Measurements from ENCODE around the gene MTNR1B.

Gene MTNR1B

DNA sequence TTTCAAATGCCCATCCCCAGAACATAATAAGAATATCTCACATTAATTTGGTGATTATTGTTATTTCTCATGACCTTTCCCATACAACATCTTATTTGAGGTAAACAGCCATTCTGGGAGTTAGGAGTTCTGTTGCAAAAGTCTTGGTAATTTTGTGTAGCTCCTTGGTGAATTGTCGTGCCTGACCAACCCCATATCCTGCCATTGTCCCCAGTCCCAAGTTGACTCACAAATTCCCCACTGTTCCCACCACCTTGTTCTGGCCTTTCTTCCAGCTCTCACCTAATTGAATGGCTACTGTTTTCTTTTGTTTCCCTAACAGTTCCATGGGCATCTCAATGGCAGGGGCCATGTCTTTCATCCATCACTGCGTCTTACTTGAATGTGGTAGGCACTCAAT lies 8.0 kb downstream of the MTNR1B start:
- DNase-seq (ENCODE audit: extremely low read depth in 1 of 2, low read depth in 1 of 2) = no peak

DNA sequence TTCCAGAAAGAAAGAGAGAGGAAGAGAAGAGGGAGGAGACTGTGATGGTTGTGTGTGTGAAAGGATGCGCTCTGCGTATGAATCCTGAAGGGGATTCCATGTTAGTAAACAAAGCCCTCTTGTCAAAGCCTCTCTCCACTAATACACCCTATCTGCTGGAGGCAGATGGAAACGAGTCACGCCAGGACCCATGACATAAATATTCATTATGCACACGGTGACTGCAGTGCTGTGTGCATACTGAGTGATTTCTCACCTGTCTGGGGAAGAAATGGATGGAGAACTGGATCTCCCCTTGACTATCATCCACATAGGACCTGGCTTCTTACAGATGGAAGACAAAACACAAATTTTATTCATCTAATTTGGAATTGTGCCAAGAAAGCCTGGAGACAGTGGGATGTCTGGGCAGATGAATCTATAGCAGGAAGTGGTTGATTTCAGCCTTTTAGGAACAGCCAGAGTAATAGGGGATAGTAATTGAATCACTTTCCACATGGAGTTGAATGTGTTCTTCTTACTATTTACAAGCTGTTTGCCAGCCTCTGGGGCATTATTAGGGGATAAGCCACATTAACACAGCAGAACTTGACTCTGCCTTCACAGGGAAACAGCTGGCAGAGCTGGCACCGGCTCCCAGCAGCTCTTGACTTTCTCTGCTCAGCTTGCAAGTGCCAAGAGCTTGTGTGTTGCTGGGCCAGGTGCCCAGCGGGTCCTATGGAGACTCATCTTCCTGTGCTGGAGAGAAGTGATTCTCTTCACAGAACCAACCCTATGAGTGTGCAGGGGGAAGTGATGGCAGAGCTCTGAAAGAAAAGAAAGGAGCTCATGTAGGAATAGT lies 9.0 kb downstream of the MTNR1B start:
- DNase-seq (ENCODE audit: extremely low read depth in 1 of 2, low read depth in 1 of 2) = no peak

GRCh38 chr11:92979176-92979575 lies 9.7 kb downstream of the MTNR1B start:
- DNase-seq (ENCODE audit: extremely low read depth in 1 of 2, low read depth in 1 of 2) = no peak

- DNase-seq (ENCODE audit: extremely low read depth in 1 of 2, low read depth in 1 of 2) = no peak
These were observed 10.9 kb downstream of the MTNR1B start for GRCh38 chr11:92980312-92980711.

- no peak for DNase-seq (ENCODE audit: extremely low read depth in 1 of 2, low read depth in 1 of 2)
These were observed 12.1 kb downstream of the MTNR1B start for GRCh38 chr11:92981508-92982043.

DNA sequence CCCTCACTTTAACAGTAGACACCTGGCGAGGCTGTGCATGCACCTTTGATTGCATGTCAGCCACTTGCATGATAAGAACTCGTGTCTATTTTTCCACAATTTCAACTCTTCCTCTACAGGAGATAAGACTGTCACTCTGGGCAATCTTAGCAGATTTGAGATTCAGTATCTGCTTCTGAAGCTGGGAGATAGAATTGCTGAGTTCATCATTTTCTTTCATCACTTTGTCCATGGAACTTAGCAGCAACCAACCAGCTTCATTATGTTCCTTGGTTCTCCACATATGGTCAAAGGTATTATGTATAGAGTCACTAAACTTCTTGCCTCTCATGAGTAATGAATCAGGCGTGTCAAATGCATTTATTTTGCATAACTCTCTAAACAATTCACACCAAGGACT lies 17.1 kb downstream of the MTNR1B start:
- no peak for DNase-seq (ENCODE audit: extremely low read depth in 1 of 2, low read depth in 1 of 2)

DNA sequence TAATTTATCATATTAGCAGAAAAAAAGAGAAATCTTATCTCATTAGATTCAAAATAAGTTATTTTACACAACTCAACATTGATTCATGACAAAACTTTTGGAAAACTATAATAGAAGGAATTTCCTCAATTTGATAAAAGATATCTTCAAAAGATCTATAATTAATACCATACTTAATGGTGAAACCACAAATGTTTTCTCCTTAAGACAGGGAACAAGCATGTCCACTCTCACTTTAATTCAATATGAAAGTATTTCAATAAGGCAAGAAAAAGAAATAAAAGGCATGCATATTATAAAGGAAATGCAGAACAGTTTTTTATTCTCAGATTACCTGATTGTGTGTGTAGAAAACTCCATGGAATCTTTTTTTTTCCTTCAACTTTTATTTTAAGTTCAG lies 23.6 kb downstream of the MTNR1B start:
- DNase-seq (ENCODE audit: extremely low read depth in 1 of 2, low read depth in 1 of 2) = no peak

DNA sequence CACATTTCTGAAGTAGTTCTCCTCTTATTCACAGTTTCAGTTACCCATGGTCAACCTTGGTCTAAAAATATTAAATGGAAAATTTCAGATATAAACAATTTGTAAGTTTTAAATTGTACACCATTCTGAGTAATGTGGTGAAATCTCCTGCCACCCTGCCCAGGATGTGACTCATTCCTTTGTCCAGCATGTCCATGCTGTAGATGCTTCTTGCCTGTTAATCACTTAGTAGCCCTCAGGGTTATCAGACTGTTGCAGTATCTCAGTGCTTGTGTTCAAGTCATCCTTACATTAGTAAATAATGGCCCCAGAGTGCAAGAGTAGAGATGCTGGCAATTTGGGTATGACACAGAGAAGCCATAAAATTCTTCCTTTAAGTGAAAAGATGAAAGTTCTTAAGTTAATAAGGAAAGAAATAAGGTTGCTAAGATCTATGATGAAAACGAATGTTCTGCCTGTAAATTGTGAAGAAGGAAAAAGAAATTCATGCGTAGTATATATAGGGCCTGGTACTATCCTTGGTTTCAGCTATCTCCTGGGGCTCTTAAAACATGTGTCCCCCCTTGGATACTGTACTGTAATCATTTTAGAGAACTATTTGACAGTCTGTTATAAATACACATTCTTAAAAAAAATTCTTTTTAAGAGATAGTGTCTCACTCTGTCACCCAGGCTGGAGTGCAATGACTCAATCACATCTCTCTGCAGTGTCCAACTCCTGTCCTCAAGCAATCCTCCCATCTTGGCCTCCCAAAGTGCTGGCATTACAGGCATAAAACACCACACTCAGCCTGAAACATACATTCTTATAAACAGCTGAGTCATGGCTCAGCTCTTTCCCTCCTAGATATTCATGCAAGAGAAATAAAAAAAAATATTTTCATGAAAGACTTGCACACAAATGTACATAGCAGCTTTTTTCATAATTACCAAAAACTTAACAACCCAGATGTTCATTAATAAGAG lies 31.3 kb downstream of the MTNR1B start:
- DNase-seq (ENCODE audit: extremely low read depth in 1 of 2, low read depth in 1 of 2) = no peak

DNA sequence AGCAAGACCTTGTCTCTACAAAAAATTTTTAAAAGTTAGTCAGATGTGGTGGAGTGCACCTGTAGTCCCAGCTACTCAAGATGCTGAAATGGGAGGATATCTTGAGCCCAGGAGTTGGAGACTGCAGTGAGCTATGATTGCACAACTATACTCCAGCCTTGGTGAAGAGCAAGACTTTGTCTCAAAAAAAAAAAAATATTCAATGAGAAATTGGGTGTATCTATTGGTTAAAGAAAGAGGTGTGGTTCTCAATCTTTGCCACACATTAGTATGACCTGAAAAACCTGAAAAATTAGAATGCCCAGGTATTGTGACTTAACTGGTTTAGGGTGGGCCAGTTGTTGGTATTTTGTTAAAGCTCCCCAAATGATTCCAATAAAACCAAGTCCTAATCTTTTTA lies 32.4 kb downstream of the MTNR1B start:
- DNase-seq (ENCODE audit: extremely low read depth in 1 of 2, low read depth in 1 of 2) = no peak

DNA sequence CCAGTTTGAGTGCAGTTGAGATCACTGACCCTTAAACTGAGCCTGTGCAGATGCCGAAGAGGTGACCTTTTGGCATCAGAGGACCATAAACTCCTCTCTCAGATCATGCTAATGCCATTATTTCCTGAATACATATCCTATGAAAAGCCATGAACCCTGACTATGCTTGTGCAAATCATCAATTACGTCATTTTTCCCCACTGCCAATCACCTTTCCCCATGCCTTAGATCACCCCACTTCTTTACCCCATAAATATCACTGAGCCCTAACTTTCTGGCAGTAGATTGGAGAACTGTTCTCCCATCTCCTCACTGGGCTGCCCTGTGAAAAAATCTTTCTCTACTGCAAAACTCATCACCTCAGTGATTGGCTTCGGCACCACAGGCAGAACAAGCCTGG lies 32.9 kb downstream of the MTNR1B start:
- DNase-seq (ENCODE audit: extremely low read depth in 1 of 2, low read depth in 1 of 2) = no peak

- DNase-seq (ENCODE audit: extremely low read depth in 1 of 2, low read depth in 1 of 2) = no peak
These were observed 35.8 kb downstream of the MTNR1B start for GRCh38 chr11:93005239-93005638.

GRCh38 chr11:93013646-93014045 lies 44.2 kb downstream of the MTNR1B start:
- DNase-seq (ENCODE audit: extremely low read depth in 1 of 2, low read depth in 1 of 2) = no peak

- DNase-seq (ENCODE audit: extremely low read depth in 1 of 2, low read depth in 1 of 2) = no peak
These were observed 47.1 kb downstream of the MTNR1B start for GRCh38 chr11:93016595-93016994.

GRCh38 chr11:93017821-93018690 lies 48.6 kb downstream of the MTNR1B start:
- no peak for DNase-seq (ENCODE audit: extremely low read depth in 1 of 2, low read depth in 1 of 2)

- no peak for DNase-seq (ENCODE audit: extremely low read depth in 1 of 2, low read depth in 1 of 2)
These were observed 51.0 kb downstream of the MTNR1B start for GRCh38 chr11:93020248-93021046.

DNA sequence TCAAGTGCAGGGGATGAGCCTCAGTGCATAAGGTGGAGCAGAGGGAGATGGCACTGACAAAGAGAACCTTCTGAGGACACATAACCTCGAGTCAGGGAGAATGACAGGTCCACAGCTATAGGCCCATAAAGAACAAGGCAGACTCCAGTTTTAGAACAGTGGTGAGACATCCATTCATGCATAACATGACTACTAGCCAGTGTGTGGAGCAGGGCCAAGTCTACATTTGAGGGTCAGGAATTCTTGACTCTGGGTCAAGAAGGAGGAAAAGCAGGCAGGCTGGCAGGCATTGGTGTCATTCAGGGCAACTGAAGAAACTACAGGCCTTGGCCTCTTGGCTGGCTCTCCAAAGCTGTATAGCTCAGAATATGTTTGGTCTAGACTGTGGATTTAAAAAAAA lies 54.9 kb downstream of the MTNR1B start:
- no peak for DNase-seq (ENCODE audit: extremely low read depth in 1 of 2, low read depth in 1 of 2)

- no peak for DNase-seq (ENCODE audit: extremely low read depth in 1 of 2, low read depth in 1 of 2)
These were observed 56.3 kb downstream of the MTNR1B start for GRCh38 chr11:93025558-93026255.

DNA sequence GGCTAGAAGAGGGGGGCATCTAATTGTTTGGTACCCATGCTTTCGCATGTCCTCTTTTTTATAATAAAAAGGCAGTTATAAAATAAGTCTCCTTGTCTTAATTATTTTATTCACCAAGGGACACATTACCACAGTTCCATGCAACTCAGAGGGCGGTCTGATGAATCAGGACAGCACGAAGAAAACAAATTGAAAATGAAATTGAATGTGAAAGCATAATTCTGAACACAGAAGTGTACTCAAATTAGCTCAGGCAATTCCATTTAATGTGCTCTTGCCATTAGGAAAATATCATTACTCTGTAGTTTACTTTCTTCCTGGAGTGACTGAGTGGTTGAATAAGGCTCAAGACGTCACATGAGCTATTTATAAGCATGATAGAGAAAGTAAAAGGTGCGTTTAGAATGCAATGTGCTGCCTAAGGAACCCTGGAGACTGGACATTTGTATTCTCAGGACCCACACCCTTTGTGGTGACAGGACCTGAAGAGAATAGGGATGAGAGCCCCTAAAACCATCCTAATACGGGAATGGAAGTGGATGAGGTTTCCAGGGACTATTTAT lies 59.6 kb downstream of the MTNR1B start:
- DNase-seq (ENCODE audit: extremely low read depth in 1 of 2, low read depth in 1 of 2) = no peak

DNA sequence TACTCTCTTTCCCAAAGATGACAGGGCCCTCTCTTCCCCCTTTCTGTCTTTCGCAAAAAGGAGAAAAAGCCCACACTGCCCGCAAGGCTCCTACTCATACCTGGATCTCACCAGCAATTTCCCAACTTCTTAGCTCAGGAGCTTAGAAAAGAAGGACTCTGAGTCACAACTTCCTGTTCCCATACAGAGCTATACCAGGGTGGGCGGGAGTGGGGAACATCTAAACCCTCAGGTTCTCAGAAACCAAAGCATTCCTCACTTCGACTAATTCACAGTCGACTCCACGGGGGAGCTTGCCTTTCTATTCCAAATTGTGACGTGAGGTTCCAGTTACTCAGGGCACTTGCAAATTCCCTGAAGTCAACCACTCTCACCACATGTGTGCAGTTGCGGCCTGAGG lies 61.9 kb downstream of the MTNR1B start:
- no peak for DNase-seq (ENCODE audit: extremely low read depth in 1 of 2, low read depth in 1 of 2)
